Measurements from ENCODE around the gene RAB3GAP2.
"Not testable (repeated sequence)": the region's sequence is repeated elsewhere in the genome, so short reads cannot be mapped to it uniquely, and the experiment has no call there.

DNA sequence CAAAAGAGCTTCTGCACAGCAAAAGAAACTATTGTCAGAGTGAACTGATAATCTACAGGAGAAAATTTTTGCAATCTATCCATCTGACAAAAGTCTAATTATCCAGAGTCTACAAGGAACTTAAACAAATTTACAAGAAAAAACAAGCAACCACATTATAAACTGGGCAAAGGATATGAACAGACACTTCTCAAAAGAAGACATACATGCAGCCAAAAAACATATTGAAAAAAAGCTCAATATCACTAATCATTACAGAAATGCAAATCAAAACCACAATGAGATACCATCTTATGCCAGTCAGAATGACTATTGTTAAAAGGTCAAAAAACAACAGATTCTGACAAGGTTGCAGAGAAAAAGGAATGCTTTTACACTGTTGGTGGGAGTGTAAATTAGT, 12.5 kb downstream of the RAB3GAP2 start:
- not testable (repeated sequence) for TF ChIP-seq ZNF121 (CRISPR knock-in tag; IDR thresholded peaks at IDR 0.05); CTCF (IDR thresholded peaks at IDR 0.05); ELF4 (CRISPR knock-in tag; IDR thresholded peaks at IDR 0.05; ENCODE audit: low read depth); USF2 (CRISPR knock-in tag; IDR thresholded peaks at IDR 0.05)
- TF ChIP-seq, protein P1, sequence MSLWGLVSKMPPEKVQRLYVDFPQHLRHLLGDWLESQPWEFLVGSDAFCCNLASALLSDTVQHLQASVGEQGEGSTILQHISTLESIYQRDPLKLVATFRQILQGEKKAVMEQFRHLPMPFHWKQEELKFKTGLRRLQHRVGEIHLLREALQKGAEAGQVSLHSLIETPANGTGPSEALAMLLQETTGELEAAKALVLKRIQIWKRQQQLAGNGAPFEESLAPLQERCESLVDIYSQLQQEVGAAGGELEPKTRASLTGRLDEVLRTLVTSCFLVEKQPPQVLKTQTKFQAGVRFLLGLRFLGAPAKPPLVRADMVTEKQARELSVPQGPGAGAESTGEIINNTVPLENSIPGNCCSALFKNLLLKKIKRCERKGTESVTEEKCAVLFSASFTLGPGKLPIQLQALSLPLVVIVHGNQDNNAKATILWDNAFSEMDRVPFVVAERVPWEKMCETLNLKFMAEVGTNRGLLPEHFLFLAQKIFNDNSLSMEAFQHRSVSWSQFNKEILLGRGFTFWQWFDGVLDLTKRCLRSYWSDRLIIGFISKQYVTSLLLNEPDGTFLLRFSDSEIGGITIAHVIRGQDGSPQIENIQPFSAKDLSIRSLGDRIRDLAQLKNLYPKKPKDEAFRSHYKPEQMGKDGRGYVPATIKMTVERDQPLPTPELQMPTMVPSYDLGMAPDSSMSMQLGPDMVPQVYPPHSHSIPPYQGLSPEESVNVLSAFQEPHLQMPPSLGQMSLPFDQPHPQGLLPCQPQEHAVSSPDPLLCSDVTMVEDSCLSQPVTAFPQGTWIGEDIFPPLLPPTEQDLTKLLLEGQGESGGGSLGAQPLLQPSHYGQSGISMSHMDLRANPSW (CRISPR knock-in tag; conservative IDR thresholded peaks at IDR 0.05; ENCODE audit: low read depth): not testable (repeated sequence)
- TF ChIP-seq, protein P2, sequence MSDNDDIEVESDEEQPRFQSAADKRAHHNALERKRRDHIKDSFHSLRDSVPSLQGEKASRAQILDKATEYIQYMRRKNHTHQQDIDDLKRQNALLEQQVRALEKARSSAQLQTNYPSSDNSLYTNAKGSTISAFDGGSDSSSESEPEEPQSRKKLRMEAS (CRISPR knock-in tag; IDR thresholded peaks at IDR 0.05): not testable (repeated sequence)
- TF ChIP-seq, protein P3, sequence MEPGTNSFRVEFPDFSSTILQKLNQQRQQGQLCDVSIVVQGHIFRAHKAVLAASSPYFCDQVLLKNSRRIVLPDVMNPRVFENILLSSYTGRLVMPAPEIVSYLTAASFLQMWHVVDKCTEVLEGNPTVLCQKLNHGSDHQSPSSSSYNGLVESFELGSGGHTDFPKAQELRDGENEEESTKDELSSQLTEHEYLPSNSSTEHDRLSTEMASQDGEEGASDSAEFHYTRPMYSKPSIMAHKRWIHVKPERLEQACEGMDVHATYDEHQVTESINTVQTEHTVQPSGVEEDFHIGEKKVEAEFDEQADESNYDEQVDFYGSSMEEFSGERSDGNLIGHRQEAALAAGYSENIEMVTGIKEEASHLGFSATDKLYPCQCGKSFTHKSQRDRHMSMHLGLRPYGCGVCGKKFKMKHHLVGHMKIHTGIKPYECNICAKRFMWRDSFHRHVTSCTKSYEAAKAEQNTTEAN (CRISPR knock-in tag; IDR thresholded peaks at IDR 0.05): not testable (repeated sequence)
- TF ChIP-seq, protein P4, sequence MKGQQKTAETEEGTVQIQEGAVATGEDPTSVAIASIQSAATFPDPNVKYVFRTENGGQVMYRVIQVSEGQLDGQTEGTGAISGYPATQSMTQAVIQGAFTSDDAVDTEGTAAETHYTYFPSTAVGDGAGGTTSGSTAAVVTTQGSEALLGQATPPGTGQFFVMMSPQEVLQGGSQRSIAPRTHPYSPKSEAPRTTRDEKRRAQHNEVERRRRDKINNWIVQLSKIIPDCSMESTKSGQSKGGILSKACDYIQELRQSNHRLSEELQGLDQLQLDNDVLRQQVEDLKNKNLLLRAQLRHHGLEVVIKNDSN (CRISPR knock-in tag; IDR thresholded peaks at IDR 0.05): not testable (repeated sequence)
- TF ChIP-seq, protein P5, sequence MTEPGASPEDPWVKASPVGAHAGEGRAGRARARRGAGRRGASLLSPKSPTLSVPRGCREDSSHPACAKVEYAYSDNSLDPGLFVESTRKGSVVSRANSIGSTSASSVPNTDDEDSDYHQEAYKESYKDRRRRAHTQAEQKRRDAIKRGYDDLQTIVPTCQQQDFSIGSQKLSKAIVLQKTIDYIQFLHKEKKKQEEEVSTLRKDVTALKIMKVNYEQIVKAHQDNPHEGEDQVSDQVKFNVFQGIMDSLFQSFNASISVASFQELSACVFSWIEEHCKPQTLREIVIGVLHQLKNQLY (CRISPR knock-in tag; IDR thresholded peaks at IDR 0.05): not testable (repeated sequence)
